Prostate gland (tissue), 2 donors: ENCODE measurements around the gene SERINC3. TPM values are rescaled to one million over a fixed set of nuclear protein-coding genes. Genes with fewer than 3 reads are reported as not detected.

Source experiments
- DNase-seq: peaks from one replicate; pipeline ENCODE4 v3.0.0-alpha.2; 2019; ENCODE audit warnings: low spot score
- H3K27ac ChIP-seq, 2 donors: fragments of 200-600 bp; sonication (generic); 2 replicates each; pipeline ENCODE4 v1.5.1; 2017 to 2019
- H3K27me3 ChIP-seq: fragments of 200-600 bp; sonication (generic); replicated peaks from 2 replicates; pipeline ENCODE4 v1.5.1; 2019; ENCODE audit not compliant: insufficient read depth
- H3K36me3 ChIP-seq, 2 donors: fragments of 200-600 bp; sonication (generic); 1 replicate in 1 of 2; 2 replicates in 1 of 2; pipeline versions ENCODE4 v1.5.1 to v1.8.1; 2017 to 2019
- H3K4me1 ChIP-seq: fragments of 200-600 bp; sonication (generic); replicated peaks from 2 replicates; pipeline ENCODE4 v1.5.1; 2019
- H3K4me3 ChIP-seq, 2 donors: fragments of 200-600 bp; sonication (generic); 2 replicates each; pipeline ENCODE4 v1.5.1; 2017 to 2019
- H3K9me3 ChIP-seq: fragments of 200-600 bp; sonication (generic); 2 replicates; pipeline ENCODE4 v1.5.1; 2017
- POLR2A ChIP-seq: fragments of 450-650 bp; IDR thresholded peaks from one replicate; pipeline ENCODE4 v1.6.1; 2016; ENCODE audit warnings: antibody characterized with exemption, mild to moderate bottlenecking
- POLR2AphosphoS5 ChIP-seq: sonication (generic); formaldehyde crosslinking; IDR thresholded peaks from one replicate; pipeline ENCODE4 v1.6.1; 2017; ENCODE audit warnings: antibody characterized with exemption
- WGBS: methylation state at CpG from one replicate; pipeline ENCODE4 v1.1.5; 2018; 5-methylcytosine and 5-hydroxymethylcytosine counted together
- intact Hi-C: fragments of 100-400 bp; cut with DNase I; formaldehyde crosslinking; loops from one replicate; pipeline ENCODE4 v1.14.2; 2022
- total RNA-seq, 2 donors: library from RNA; depleted of rRNA; stranded (reverse); fragments of >200 nt; gene quantifications; one replicate each; pipeline ENCODE4 v1.1.0, GENCODE V29; 2016
- TF ChIP-seq, protein P1 (sequence below), 4 experiments: fragments of 200-600 bp in 2 of 4; fragments of 450-650 bp in 2 of 4; sonication (generic) in 2 of 4; IDR thresholded peaks; 1 replicate in 3 of 4; 2 replicates in 1 of 4; pipeline ENCODE4 v1.5.1; 2016 to 2019; ENCODE audit warnings: antibody characterized with exemption in 4 of 4, mild to moderate bottlenecking in 2 of 4, moderate library complexity in 2 of 4

The SERINC3 gene
- total RNA-seq, 2 donors from 2014 or later = 89.1 to 141 TPM

DNA sequence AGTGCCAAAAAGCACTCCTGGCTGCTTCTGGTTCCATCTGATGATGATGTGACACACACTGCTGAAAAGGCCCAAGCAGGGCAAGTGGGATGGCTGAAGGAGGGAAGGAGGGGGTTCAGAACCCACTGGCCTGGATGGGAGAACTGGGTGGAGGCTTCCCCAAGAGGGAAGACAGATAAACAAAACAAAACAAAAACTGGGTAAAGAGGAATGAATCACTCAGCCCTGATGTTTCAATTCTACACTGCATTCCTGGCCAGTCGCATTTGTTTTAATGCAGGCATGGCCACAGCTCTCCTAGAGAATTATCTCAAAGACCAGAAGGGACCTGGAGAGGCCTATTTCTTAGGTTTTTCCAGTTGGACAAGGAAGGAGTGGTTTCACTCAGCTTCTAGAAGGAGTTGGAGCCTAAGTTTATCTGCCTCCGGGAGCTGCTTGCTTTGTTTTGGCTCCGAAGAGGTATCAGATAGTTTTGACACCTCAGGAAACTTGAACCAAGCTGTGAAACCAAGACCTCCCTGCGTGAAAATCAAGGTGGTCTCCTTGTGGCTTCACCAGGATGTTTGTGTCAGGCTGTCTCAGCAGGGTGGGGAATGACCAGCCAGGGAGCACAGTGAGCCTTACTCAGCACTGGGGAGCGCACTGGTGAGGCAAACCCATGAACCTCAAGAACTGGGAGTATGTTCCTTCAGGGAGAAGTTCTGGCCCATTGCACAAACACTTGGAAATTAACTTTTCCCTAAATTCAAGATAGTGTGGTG lies 30.1 kb downstream of the SERINC3 start:
- WGBS = 62% methylated on average over 5 of the region's 5 CpGs
- intact Hi-C loops = no loop called here
- Histone ChIP-seq H3K4me1 (no peaks in the 10 kb centered on the region), H3K9me3 (no peaks in the 10 kb centered on the region), H3K36me3 (peaks cover 2 to 17% of the 10 kb centered on the region in 2 donors), H3K27ac (peak overlapping the region; percentile 23 to 58), H3K27me3 (no peaks in the 10 kb centered on the region), H3K4me3 (no peak overlapping the region)
- DNase-seq = no peak
- TF ChIP-seq, protein P1, sequence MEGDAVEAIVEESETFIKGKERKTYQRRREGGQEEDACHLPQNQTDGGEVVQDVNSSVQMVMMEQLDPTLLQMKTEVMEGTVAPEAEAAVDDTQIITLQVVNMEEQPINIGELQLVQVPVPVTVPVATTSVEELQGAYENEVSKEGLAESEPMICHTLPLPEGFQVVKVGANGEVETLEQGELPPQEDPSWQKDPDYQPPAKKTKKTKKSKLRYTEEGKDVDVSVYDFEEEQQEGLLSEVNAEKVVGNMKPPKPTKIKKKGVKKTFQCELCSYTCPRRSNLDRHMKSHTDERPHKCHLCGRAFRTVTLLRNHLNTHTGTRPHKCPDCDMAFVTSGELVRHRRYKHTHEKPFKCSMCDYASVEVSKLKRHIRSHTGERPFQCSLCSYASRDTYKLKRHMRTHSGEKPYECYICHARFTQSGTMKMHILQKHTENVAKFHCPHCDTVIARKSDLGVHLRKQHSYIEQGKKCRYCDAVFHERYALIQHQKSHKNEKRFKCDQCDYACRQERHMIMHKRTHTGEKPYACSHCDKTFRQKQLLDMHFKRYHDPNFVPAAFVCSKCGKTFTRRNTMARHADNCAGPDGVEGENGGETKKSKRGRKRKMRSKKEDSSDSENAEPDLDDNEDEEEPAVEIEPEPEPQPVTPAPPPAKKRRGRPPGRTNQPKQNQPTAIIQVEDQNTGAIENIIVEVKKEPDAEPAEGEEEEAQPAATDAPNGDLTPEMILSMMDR (IDR thresholded peaks at IDR 0.05) = no peak
- TF ChIP-seq POLR2AphosphoS5 (no peak), POLR2A (no peak)

DNA sequence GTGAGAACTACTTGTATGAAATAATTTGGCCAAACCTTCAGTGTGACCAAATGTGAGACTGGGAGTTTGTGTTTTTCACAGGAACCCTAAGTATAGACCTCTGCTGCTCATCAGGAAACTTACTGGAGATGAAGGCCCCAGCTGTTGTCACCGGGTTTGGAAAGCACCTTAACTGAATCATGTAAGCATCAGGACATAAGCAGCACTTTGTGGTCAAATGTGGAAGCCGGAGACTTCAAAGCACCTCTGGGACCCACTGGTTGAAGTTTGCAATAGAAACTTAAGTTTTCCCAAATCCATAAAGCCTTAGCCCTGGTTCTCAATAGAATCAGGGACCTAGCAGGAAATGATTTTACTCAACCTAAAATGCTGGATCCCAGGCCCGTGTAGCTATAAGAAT lies 31.9 kb downstream of the SERINC3 start:
- WGBS = 83% methylated on average over 3 of the region's 3 CpGs

DNA sequence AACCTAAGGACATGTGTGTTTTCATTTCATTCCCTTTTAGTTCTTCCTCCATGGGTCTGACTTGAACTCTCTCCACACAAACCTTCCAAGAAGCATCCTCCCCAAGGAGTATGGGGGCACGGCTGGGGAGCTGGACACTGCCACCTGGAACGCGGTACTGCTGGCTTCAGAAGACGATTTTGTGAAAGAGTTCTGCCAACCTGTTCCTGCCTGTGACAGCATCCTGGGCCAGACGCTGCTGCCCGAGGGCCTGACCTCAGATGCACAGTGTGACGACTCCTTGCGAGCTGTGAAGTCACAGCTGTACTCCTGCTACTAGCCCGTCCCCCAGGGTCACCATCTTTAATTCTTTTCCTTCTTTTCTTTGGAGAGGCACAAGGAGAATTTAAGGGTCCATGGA lies 32.6 kb downstream of the SERINC3 start:
- Histone ChIP-seq H3K4me3 (no peak overlapping the region), H3K27me3 (no peaks in the 10 kb centered on the region), H3K9me3 (no peaks in the 10 kb centered on the region), H3K27ac (no peak overlapping the region), H3K4me1 (no peaks in the 10 kb centered on the region), H3K36me3 (peaks cover 0 to 10% of the 10 kb centered on the region in 2 donors)
- DNase-seq = no peak
- intact Hi-C loops = no loop called here
- WGBS = 85% methylated on average over 9 of the region's 9 CpGs
- TF ChIP-seq, protein P1 (IDR thresholded peaks at IDR 0.05) = no peak
- no peak for TF ChIP-seq POLR2A
- TF ChIP-seq POLR2AphosphoS5 = no peak

More for the DNA sequence above, 31.9 kb downstream of the SERINC3 start:
- Histone ChIP-seq H3K27ac (no peak overlapping the region), H3K4me3 (no peak overlapping the region), H3K9me3 (no peaks in the 10 kb centered on the region), H3K4me1 (no peaks in the 10 kb centered on the region), H3K27me3 (no peaks in the 10 kb centered on the region), H3K36me3 (peaks cover 0 to 10% of the 10 kb centered on the region in 2 donors)
- TF ChIP-seq, protein P1 (IDR thresholded peaks at IDR 0.05) = no peak
- TF ChIP-seq POLR2AphosphoS5 = no peak
- no peak for TF ChIP-seq POLR2A
- intact Hi-C loops = no loop called here
- DNase-seq = no peak

DNA sequence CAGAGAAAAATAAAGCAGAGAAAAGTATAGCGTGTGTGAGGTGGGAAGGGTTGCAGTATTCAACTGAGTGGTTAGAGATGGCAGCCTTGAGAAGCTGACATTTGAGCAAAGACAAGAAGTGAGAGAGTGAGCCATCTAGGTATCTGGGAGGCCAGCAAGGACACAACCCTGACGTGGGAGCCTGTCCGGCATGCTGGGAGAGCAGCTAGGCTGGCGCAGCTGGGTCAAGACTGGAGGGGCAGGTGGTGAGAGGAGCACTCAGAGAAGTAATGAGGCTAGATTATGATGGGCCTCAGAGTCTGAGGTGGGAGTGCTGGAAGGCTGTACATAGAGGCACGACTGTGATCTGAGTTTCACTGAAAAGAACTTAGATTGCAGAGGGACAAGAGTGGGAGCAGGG lies 33.3 kb downstream of the SERINC3 start:
- H3K27ac ChIP-seq = no peak overlapping the region
- no peaks in the 10 kb centered on the region for H3K27me3 ChIP-seq
- H3K9me3 ChIP-seq = no peaks in the 10 kb centered on the region
- 89% methylated on average over 5 of the region's 5 CpGs for WGBS
- H3K4me3 ChIP-seq = no peak overlapping the region
- TF ChIP-seq POLR2AphosphoS5 = no peak
- no peak for TF ChIP-seq POLR2A
- TF ChIP-seq, protein P1 (IDR thresholded peaks at IDR 0.05) = no peak
- H3K36me3 ChIP-seq = peaks cover 0 to 10% of the 10 kb centered on the region in 2 donors
- intact Hi-C loops = no loop called here
- DNase-seq = no peak
- H3K4me1 ChIP-seq = no peaks in the 10 kb centered on the region

DNA sequence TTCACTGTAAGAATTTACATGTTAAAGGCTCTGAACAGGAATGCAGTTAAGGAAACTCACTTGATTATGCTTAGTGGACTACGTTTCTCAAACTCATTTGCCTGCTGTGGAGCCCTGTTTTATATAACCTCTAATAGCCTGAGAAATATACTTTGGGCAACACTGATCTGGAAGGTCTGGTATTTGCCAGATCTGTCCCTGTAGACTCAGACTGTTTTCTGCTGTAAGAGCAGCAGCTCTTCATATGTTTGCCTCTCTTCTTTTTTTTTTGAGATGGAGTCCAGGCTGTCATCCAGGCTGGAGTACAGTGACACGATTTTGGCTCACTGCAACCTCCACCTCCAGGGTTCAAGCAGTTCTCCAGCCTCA lies 36.1 kb downstream of the SERINC3 start:
- Histone ChIP-seq H3K36me3 (peaks cover 0 to 10% of the 10 kb centered on the region in 2 donors), H3K4me1 (no peaks in the 10 kb centered on the region), H3K9me3 (no peaks in the 10 kb centered on the region), H3K4me3 (no peak overlapping the region), H3K27me3 (no peaks in the 10 kb centered on the region), H3K27ac (peak overlapping the region in 1 of 2 donors; percentile 50)
- no peak for TF ChIP-seq POLR2AphosphoS5
- TF ChIP-seq, protein P1 (IDR thresholded peaks at IDR 0.05) = no peak
- no peak for TF ChIP-seq POLR2A
- DNase-seq = no peak
- intact Hi-C loops = no loop called here
- 66% methylated on average over 2 of the region's 2 CpGs for WGBS
